Activated T-helper 17 cell treated with anti-CD3 and anti-CD28 coated beads, Interleukin-2, amount 50 U/mL, for 72 hours (primary cell): ENCODE measurements around the gene C16orf82. TPM values are rescaled to one million over a fixed set of nuclear protein-coding genes. Genes with fewer than 3 reads are reported as not detected.

Experiments used
- ATAC-seq: fragments of 150-1000 bp; cut with Tn5 transposase; replicated peaks from 2 replicates; pipeline ENCODE4 v1.10.0; 2021; ENCODE audit warnings: mild to moderate bottlenecking, moderate library complexity
- H3K27ac Mint-ChIP-seq: one replicate; pipeline ENCODE4 v1.8.0; 2022; ENCODE audit warnings: mixed read lengths
- H3K27me3 Mint-ChIP-seq: one replicate; pipeline ENCODE4 v1.8.0; 2022; ENCODE audit warnings: mixed read lengths
- H3K36me3 Mint-ChIP-seq: one replicate; pipeline ENCODE4 v1.8.0; 2022; ENCODE audit warnings: low read depth, mild to moderate bottlenecking, mixed read lengths
- H3K4me1 Mint-ChIP-seq: one replicate; pipeline ENCODE4 v1.8.0; 2022; ENCODE audit warnings: mixed read lengths
- H3K4me3 Mint-ChIP-seq: one replicate; pipeline ENCODE4 v1.8.0; 2022; ENCODE audit warnings: mild to moderate bottlenecking, mixed read lengths
- H3K9me3 Mint-ChIP-seq: one replicate; pipeline ENCODE4 v1.8.0; 2022; ENCODE audit warnings: mixed read lengths
- total RNA-seq, 2 donors: library from RNA; stranded (reverse); gene quantifications; one replicate each; pipeline ENCODE4 v1.2.3, GENCODE V29; 2022

The C16orf82 gene
- total RNA-seq, 2 donors from 2014 or later = not detected

GRCh38 chr16:27108051-27108770 lies 41.5 kb downstream of the C16orf82 start:
- Mint-ChIP-seq H3K4me1 (no peaks in the 10 kb centered on the region), H3K27me3 (no peaks in the 10 kb centered on the region), H3K4me3 (peak overlapping the region; percentile 16), H3K36me3 (no peaks in the 10 kb centered on the region), H3K9me3 (no peaks in the 10 kb centered on the region), H3K27ac (no peak overlapping the region)
- ATAC-seq = no peak

GRCh38 chr16:27108826-27109665 lies 42.3 kb downstream of the C16orf82 start:
- ATAC-seq = no peak
- Mint-ChIP-seq H3K9me3 (no peaks in the 10 kb centered on the region), H3K27me3 (no peaks in the 10 kb centered on the region), H3K36me3 (no peaks in the 10 kb centered on the region), H3K4me3 (peak overlapping the region; percentile 59), H3K27ac (peak overlapping the region; percentile 36), H3K4me1 (no peaks in the 10 kb centered on the region)

DNA sequence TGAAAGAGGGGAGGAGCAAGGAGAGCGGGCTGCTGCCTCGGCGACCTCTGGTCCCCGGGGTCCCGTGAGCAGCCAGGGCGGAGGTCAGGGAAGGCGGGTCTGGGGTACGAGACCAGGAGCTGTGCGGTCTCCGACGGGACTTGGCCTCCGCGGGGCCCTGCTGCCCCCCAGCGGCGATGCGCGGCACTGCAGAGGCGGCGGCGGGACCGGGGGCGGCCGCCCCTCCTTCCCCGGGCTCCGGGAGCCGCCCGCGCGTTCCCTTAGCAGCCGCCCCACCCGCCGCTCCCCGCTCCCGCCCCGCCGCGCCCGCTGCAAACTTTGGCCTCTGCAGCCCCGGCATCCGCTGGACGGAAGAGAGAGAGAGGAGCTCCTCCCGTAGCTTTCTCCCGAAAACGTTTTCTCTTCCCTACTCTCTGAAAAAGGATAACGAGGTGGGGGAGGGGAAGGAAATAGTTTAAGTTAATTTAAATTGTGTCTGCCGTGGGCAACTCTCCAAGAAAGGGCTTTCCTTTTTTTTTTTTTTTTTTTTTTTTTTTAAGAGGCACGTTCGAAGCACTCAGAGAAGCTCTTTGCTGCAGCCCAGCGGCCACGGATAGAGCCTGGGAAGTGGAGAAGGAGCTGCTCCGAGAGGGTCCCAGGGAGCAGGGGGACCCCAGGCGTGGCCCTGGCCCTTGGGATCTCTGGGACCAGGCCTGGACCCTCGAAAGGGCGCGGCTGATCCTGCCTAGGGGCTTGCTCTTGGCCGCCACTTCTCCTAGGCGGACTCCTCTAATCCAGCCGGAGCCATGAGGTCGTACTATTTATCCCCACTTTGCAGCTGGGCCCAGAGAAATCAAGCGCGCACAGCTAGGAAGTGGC lies 43.2 kb downstream of the C16orf82 start:
- H3K4me1 Mint-ChIP-seq = no peaks in the 10 kb centered on the region
- H3K9me3 Mint-ChIP-seq = no peaks in the 10 kb centered on the region
- ATAC-seq = peak; percentile 81
- peak overlapping the region; percentile 36 for H3K27ac Mint-ChIP-seq
- H3K36me3 Mint-ChIP-seq = no peaks in the 10 kb centered on the region
- H3K27me3 Mint-ChIP-seq = no peaks in the 10 kb centered on the region
- H3K4me3 Mint-ChIP-seq = peak overlapping the region; percentile 59

- ATAC-seq = no peak
- H3K4me3 Mint-ChIP-seq = no peak overlapping the region
- H3K9me3 Mint-ChIP-seq = no peaks in the 10 kb centered on the region
- H3K36me3 Mint-ChIP-seq = no peaks in the 10 kb centered on the region
- H3K27me3 Mint-ChIP-seq = no peaks in the 10 kb centered on the region
- no peak overlapping the region for H3K27ac Mint-ChIP-seq
- no peaks in the 10 kb centered on the region for H3K4me1 Mint-ChIP-seq
These were observed 43.8 kb downstream of the C16orf82 start for GRCh38 chr16:27110524-27110896.

DNA sequence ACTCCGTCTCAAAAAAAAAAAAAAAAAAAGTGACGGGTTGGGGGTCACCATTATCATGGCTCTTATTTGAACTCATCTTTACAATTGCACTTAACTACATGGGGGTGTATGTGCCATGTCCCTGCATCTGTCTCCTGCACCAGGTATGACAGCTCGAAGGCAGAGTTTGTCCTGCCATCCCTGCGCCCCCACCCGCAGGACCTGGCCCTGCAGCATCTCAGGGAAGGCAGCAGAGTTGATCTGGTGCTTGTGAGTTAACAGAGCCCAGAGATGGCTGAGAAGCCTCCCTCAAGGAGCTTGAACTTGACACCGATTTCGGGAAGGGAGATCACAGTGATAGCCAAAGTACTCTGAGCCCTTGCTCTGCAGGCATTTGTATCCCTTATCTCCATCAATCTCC lies 44.8 kb downstream of the C16orf82 start:
- no peaks in the 10 kb centered on the region for H3K4me1 Mint-ChIP-seq
- no peaks in the 10 kb centered on the region for H3K27me3 Mint-ChIP-seq
- peaks cover 5% of the 10 kb centered on the region for H3K9me3 Mint-ChIP-seq
- no peaks in the 10 kb centered on the region for H3K36me3 Mint-ChIP-seq
- H3K27ac Mint-ChIP-seq = no peak overlapping the region
- H3K4me3 Mint-ChIP-seq = no peak overlapping the region
- ATAC-seq = no peak

- H3K9me3 Mint-ChIP-seq = peaks cover 5% of the 10 kb centered on the region
- no peak overlapping the region for H3K27ac Mint-ChIP-seq
- ATAC-seq = no peak
- no peaks in the 10 kb centered on the region for H3K36me3 Mint-ChIP-seq
- peaks cover 3% of the 10 kb centered on the region for H3K27me3 Mint-ChIP-seq
- no peaks in the 10 kb centered on the region for H3K4me1 Mint-ChIP-seq
- no peak overlapping the region for H3K4me3 Mint-ChIP-seq
These were observed 45.5 kb downstream of the C16orf82 start for GRCh38 chr16:27112093-27112811.

GRCh38 chr16:27113341-27113841 lies 46.7 kb downstream of the C16orf82 start:
- peaks cover 8% of the 10 kb centered on the region for H3K27me3 Mint-ChIP-seq
- no peaks in the 10 kb centered on the region for H3K4me1 Mint-ChIP-seq
- H3K27ac Mint-ChIP-seq = no peak overlapping the region
- no peaks in the 10 kb centered on the region for H3K36me3 Mint-ChIP-seq
- H3K9me3 Mint-ChIP-seq = peaks cover 5% of the 10 kb centered on the region
- H3K4me3 Mint-ChIP-seq = no peak overlapping the region
- ATAC-seq = no peak

DNA sequence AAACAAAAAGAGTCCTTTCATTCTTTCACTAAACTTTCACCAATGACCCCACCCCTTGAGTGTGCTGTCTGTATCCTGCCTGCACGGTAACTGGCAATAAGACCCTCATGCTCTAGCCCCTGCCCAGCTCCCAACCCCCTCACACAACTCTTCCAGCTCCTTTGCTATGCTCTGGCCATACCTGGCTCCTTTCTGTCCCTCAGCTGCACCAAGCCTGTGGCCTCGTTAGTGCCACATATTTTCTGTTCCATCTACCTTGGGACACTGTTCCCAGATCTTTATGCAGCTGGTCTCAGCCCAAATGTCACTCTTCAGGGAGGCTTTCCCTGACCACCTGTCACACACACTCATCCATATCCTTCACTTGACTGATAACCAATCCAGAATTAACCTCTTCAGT lies 47.3 kb downstream of the C16orf82 start:
- no peak for ATAC-seq
- peak overlapping the region; percentile 4 for H3K27ac Mint-ChIP-seq
- no peak overlapping the region for H3K4me3 Mint-ChIP-seq
- H3K36me3 Mint-ChIP-seq = no peaks in the 10 kb centered on the region
- no peaks in the 10 kb centered on the region for H3K4me1 Mint-ChIP-seq
- peaks cover 5% of the 10 kb centered on the region for H3K9me3 Mint-ChIP-seq
- peaks cover 8% of the 10 kb centered on the region for H3K27me3 Mint-ChIP-seq

- Mint-ChIP-seq H3K36me3 (no peaks in the 10 kb centered on the region), H3K27ac (no peak overlapping the region), H3K9me3 (peaks cover 5% of the 10 kb centered on the region), H3K27me3 (peaks cover 16% of the 10 kb centered on the region), H3K4me1 (no peaks in the 10 kb centered on the region), H3K4me3 (no peak overlapping the region)
- no peak for ATAC-seq
These were observed 51.8 kb downstream of the C16orf82 start for GRCh38 chr16:27118526-27118925.

Other genes with a start within 250 kb of the C16orf82 start
- 1 to 10 TPM; 7.7 to 9.1 TPM for gene KDM8, start 136.6 kb downstream of the C16orf82 start, total RNA-seq
- 10 to 100 TPM; 59.6 to 99.8 TPM for gene NSMCE1, start 201.8 kb downstream of the C16orf82 start, total RNA-seq
- gene IL4R, start 247.0 kb downstream of the C16orf82 start, total RNA-seq = 100 to 1,000 TPM; 163 to 216 TPM